M059J (cell line): ENCODE results near the gene TFAP2E. TPM values are rescaled to one million over a fixed set of nuclear protein-coding genes. Genes with fewer than 3 reads are reported as not detected.

Experiments used
- DNase-seq: peaks from one replicate; pipeline ENCODE4 v3.0.0-alpha.2; 2012; ENCODE audit warnings: low read depth
- total RNA-seq: library from RNA; depleted of rRNA; stranded (reverse); fragments of >200 nt; shearing (Covaris generic); gene quantifications from 2 replicates; pipeline ENCODE4 v1.2.3, GENCODE V29; 2014; rRNA removed

The TFAP2E gene
- total RNA-seq, 1 experiment from 2014 or later, result not detected

- DNase-seq, result peak; percentile 17
These were observed 71.1 kb downstream of the TFAP2E start for GRCh38 chr1:35644204-35644603.

Other genes starting within 250 kb of the TFAP2E start
- 33.7 and 38.9 TPM in 2 replicates for gene KIAA0319L, start 15.9 kb upstream of the TFAP2E start, total RNA-seq
- gene NCDN, start 15.5 kb upstream of the TFAP2E start, total RNA-seq, result 13.5 and 27.0 TPM in 2 replicates
- gene PSMB2, start 68.2 kb downstream of the TFAP2E start, total RNA-seq, result 63.2 and 72.0 TPM in 2 replicates
- 19.7 and 28.9 TPM in 2 replicates for gene C1orf216, start 145.6 kb downstream of the TFAP2E start, total RNA-seq
- 10.9 and 33.4 TPM in 2 replicates for gene CLSPN, start 196.7 kb downstream of the TFAP2E start, total RNA-seq
- gene AGO4, start 234.7 kb downstream of the TFAP2E start, total RNA-seq, result 3.4 and 7.1 TPM in 2 replicates